WTC11 (cell line): ENCODE results near the gene ITGB4. TPM values are rescaled to one million over a fixed set of nuclear protein-coding genes. Genes with fewer than 3 reads are reported as not detected.

Experiments
- ATAC-seq: fragments of 200-7000 bp; cut with Tn5 transposase; 2 replicates; pipeline ENCODE4 v1.10.0; 2021; ENCODE audit warnings: mild to moderate bottlenecking, moderate library complexity
- CTCF ChIA-PET: fragments of 300-600 bp; sonication (Branson Sonifier 250); formaldehyde crosslinking; loops from one replicate; lab custom pipeline; 2021; ENCODE audit warnings: antibody characterized with exemption; lab: Charles Lee
- POLR2A ChIA-PET: fragments of 350-600 bp; sonication (Branson Sonifier 250); formaldehyde crosslinking; loops from one replicate; lab custom pipeline; 2021; ENCODE audit warnings: antibody characterized with exemption; lab: Charles Lee
- DNase-seq: peaks from one replicate; pipeline ENCODE4 v3.0.0; 2021; ENCODE audit warnings: low spot score
- H3K27ac Mint-ChIP-seq: 2 replicates; pipeline ENCODE4 v1.8.0; 2021; ENCODE audit warnings: mixed read lengths
- H3K27me3 Mint-ChIP-seq: 2 replicates; pipeline ENCODE4 v1.8.0; 2021; ENCODE audit warnings: low read depth, mild to moderate bottlenecking, moderate library complexity, mixed read lengths
- H3K36me3 Mint-ChIP-seq: 2 replicates; pipeline ENCODE4 v1.8.0; 2021; ENCODE audit warnings: mixed read lengths
- H3K4me1 Mint-ChIP-seq: 2 replicates; pipeline ENCODE4 v1.8.0; 2022; ENCODE audit warnings: mixed read lengths
- H3K4me3 Mint-ChIP-seq: 2 replicates; pipeline ENCODE4 v1.8.0; 2021; ENCODE audit warnings: mild to moderate bottlenecking, moderate library complexity, mixed read lengths
- H3K9me3 Mint-ChIP-seq: 2 replicates; pipeline ENCODE4 v1.8.0; 2021; ENCODE audit warnings: mixed read lengths
- AR ChIP-seq: fragments of 250-450 bp; sonication (Bioruptor Pico); IDR thresholded peaks from 2 replicates; pipeline ENCODE4 v1.9.0; 2021; ENCODE audit warnings: mild to moderate bottlenecking
- ATF1 ChIP-seq: sonication (generic); formaldehyde crosslinking; IDR thresholded peaks from 2 replicates; pipeline ENCODE4 v1.8.1; 2023; ENCODE audit warnings: mild to moderate bottlenecking, moderate library complexity, missing genetic modification reagents
- CBFB ChIP-seq: sonication (generic); formaldehyde crosslinking; IDR thresholded peaks from 2 replicates; pipeline ENCODE4 v1.8.1; 2022; ENCODE audit warnings: mild to moderate bottlenecking, low read depth, missing genetic modification reagents
- CREM ChIP-seq: sonication (generic); formaldehyde crosslinking; IDR thresholded peaks from 2 replicates; pipeline ENCODE4 v1.8.1; 2022; ENCODE audit warnings: mild to moderate bottlenecking, missing genetic modification reagents, moderate library complexity
- ELF4 ChIP-seq: sonication (generic); formaldehyde crosslinking; IDR thresholded peaks from 2 replicates; pipeline ENCODE4 v1.8.1; 2022; ENCODE audit warnings: low read depth, mild to moderate bottlenecking, moderate library complexity, missing genetic modification reagents
- FOXP1 ChIP-seq: sonication (generic); formaldehyde crosslinking; IDR thresholded peaks from 2 replicates; pipeline ENCODE4 v1.8.0; 2022; ENCODE audit warnings: missing genetic modification reagents, mild to moderate bottlenecking, moderate library complexity, borderline replicate concordance
- GABPB1 ChIP-seq: sonication (generic); formaldehyde crosslinking; IDR thresholded peaks from 2 replicates; pipeline ENCODE4 v1.8.1; 2023; ENCODE audit warnings: mild to moderate bottlenecking, missing genetic modification reagents
- KAT7 ChIP-seq: sonication (generic); formaldehyde crosslinking; IDR thresholded peaks from 2 replicates; pipeline ENCODE4 v1.8.1; 2023; ENCODE audit warnings: missing genetic modification reagents, mild to moderate bottlenecking, borderline replicate concordance
- MYBL2 ChIP-seq: sonication (generic); formaldehyde crosslinking; IDR thresholded peaks from 2 replicates; pipeline ENCODE4 v1.8.1; 2023; ENCODE audit warnings: mild to moderate bottlenecking, moderate library complexity, missing genetic modification reagents
- NR1H2 ChIP-seq: sonication (generic); formaldehyde crosslinking; IDR thresholded peaks from 2 replicates; pipeline ENCODE4 v1.9.0; 2021; ENCODE audit warnings: mild to moderate bottlenecking, moderate library complexity, missing genetic modification reagents
- NR3C1 ChIP-seq: sonication (generic); formaldehyde crosslinking; conservative IDR thresholded peaks from 2 replicates; pipeline ENCODE4 v1.8.1; 2023; ENCODE audit warnings: low read depth, mild to moderate bottlenecking, missing genetic modification reagents
- TCF7 ChIP-seq: sonication (generic); formaldehyde crosslinking; IDR thresholded peaks from 2 replicates; pipeline ENCODE4 v1.8.0; 2022; ENCODE audit warnings: mild to moderate bottlenecking, low read depth, missing genetic modification reagents, moderate library complexity
- ZBTB21 ChIP-seq: sonication (generic); formaldehyde crosslinking; IDR thresholded peaks from 2 replicates; pipeline ENCODE4 v1.8.1; 2023; ENCODE audit warnings: mild to moderate bottlenecking, missing genetic modification reagents, borderline replicate concordance
- ZNF121 ChIP-seq: sonication (generic); formaldehyde crosslinking; IDR thresholded peaks from 2 replicates; pipeline ENCODE4 v1.8.0; 2023; ENCODE audit warnings: missing genetic modification reagents
- ZNF219 ChIP-seq: sonication (generic); formaldehyde crosslinking; IDR thresholded peaks from 2 replicates; pipeline ENCODE4 v1.8.0; 2023; ENCODE audit warnings: missing genetic modification reagents, mild to moderate bottlenecking, borderline replicate concordance
- ZNF671 ChIP-seq: fragments of 250-450 bp; sonication (Bioruptor Pico); IDR thresholded peaks from 2 replicates; pipeline ENCODE4 v1.8.0; 2021; ENCODE audit warnings: mild to moderate bottlenecking
- total RNA-seq: library from RNA; stranded (reverse); gene quantifications from 3 replicates; pipeline ENCODE4 v1.2.3, GENCODE V29; 2021
- TF ChIP-seq, protein P1 (sequence below): sonication (generic); formaldehyde crosslinking; IDR thresholded peaks from 2 replicates; pipeline ENCODE4 v1.8.1; 2022; ENCODE audit warnings: mild to moderate bottlenecking, missing genetic modification reagents, moderate library complexity, borderline replicate concordance
- TF ChIP-seq, protein P2 (sequence below): sonication (generic); formaldehyde crosslinking; IDR thresholded peaks from 2 replicates; pipeline ENCODE4 v1.8.0; 2023; ENCODE audit warnings: missing genetic modification reagents
- TF ChIP-seq, protein P3 (sequence below): sonication (generic); formaldehyde crosslinking; IDR thresholded peaks from 2 replicates; pipeline ENCODE4 v1.8.0; 2022; ENCODE audit warnings: mild to moderate bottlenecking, missing genetic modification reagents
- TF ChIP-seq, protein P4 (sequence below): sonication (generic); formaldehyde crosslinking; IDR thresholded peaks from 2 replicates; pipeline ENCODE4 v1.8.1; 2023; ENCODE audit warnings: mild to moderate bottlenecking, missing genetic modification reagents
- TF ChIP-seq, protein P5 (sequence below): sonication (generic); formaldehyde crosslinking; IDR thresholded peaks from 2 replicates; pipeline ENCODE4 v1.8.0; 2022; ENCODE audit warnings: missing genetic modification reagents
- TF ChIP-seq, protein P6 (sequence below): sonication (generic); formaldehyde crosslinking; IDR thresholded peaks from 2 replicates; pipeline ENCODE4 v1.8.0; 2022; ENCODE audit warnings: mild to moderate bottlenecking, missing genetic modification reagents
- TF ChIP-seq, protein P7 (sequence below): sonication (generic); formaldehyde crosslinking; IDR thresholded peaks from 2 replicates; pipeline ENCODE4 v1.8.1; 2023; ENCODE audit warnings: mild to moderate bottlenecking, missing genetic modification reagents, moderate library complexity

The ITGB4 gene
- total RNA-seq, 1 experiment from 2014 or later, result 9.5 TPM

- TF ChIP-seq ATF1 (CRISPR knock-in tag), result no peak
- TF ChIP-seq MYBL2 (CRISPR knock-in tag), result no peak
- TF ChIP-seq KAT7 (CRISPR knock-in tag), result no peak
- TF ChIP-seq ELF4 (CRISPR knock-in tag), result no peak
- TF ChIP-seq, protein P1, sequence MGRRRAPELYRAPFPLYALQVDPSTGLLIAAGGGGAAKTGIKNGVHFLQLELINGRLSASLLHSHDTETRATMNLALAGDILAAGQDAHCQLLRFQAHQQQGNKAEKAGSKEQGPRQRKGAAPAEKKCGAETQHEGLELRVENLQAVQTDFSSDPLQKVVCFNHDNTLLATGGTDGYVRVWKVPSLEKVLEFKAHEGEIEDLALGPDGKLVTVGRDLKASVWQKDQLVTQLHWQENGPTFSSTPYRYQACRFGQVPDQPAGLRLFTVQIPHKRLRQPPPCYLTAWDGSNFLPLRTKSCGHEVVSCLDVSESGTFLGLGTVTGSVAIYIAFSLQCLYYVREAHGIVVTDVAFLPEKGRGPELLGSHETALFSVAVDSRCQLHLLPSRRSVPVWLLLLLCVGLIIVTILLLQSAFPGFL (CRISPR knock-in tag), result no peak
- no peak for TF ChIP-seq CREM
- TF ChIP-seq, protein P2, sequence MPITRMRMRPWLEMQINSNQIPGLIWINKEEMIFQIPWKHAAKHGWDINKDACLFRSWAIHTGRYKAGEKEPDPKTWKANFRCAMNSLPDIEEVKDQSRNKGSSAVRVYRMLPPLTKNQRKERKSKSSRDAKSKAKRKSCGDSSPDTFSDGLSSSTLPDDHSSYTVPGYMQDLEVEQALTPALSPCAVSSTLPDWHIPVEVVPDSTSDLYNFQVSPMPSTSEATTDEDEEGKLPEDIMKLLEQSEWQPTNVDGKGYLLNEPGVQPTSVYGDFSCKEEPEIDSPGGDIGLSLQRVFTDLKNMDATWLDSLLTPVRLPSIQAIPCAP (CRISPR knock-in tag), result no peak
- TF ChIP-seq ZNF121 (CRISPR knock-in tag), result no peak
- TF ChIP-seq CBFB (CRISPR knock-in tag), result no peak
- TF ChIP-seq, protein P3, sequence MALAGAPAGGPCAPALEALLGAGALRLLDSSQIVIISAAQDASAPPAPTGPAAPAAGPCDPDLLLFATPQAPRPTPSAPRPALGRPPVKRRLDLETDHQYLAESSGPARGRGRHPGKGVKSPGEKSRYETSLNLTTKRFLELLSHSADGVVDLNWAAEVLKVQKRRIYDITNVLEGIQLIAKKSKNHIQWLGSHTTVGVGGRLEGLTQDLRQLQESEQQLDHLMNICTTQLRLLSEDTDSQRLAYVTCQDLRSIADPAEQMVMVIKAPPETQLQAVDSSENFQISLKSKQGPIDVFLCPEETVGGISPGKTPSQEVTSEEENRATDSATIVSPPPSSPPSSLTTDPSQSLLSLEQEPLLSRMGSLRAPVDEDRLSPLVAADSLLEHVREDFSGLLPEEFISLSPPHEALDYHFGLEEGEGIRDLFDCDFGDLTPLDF (CRISPR knock-in tag), result no peak
- TF ChIP-seq, protein P4, sequence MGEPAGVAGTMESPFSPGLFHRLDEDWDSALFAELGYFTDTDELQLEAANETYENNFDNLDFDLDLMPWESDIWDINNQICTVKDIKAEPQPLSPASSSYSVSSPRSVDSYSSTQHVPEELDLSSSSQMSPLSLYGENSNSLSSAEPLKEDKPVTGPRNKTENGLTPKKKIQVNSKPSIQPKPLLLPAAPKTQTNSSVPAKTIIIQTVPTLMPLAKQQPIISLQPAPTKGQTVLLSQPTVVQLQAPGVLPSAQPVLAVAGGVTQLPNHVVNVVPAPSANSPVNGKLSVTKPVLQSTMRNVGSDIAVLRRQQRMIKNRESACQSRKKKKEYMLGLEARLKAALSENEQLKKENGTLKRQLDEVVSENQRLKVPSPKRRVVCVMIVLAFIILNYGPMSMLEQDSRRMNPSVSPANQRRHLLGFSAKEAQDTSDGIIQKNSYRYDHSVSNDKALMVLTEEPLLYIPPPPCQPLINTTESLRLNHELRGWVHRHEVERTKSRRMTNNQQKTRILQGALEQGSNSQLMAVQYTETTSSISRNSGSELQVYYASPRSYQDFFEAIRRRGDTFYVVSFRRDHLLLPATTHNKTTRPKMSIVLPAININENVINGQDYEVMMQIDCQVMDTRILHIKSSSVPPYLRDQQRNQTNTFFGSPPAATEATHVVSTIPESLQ, result no peak
- TF ChIP-seq, all 79 proteins: peak for 0
- no peak for ATAC-seq
- H3K9me3 Mint-ChIP-seq, result no peaks in the 10 kb centered on the region
- no peaks in the 10 kb centered on the region for H3K4me1 Mint-ChIP-seq
- no peak for DNase-seq
- POLR2A ChIA-PET, result no interaction called here
- H3K4me3 Mint-ChIP-seq, result no peak overlapping the region
- peaks cover 53% of the 10 kb centered on the region for H3K36me3 Mint-ChIP-seq
- CTCF ChIA-PET, result interaction anchor here (0.9 to 1.8 kb wide), 5 partner anchors 45 to 124 kb away, joined by 3 to 9 read pairs (median 4); partner anchors contain the start of gene SMIM5
- H3K27me3 Mint-ChIP-seq, result no peaks in the 10 kb centered on the region; the same call in 1 of the 2 replicates
- H3K27ac Mint-ChIP-seq, result no peak overlapping the region
Measured at GRCh38 chr17:75703191-75703590, 18.1 kb upstream of the ITGB4 start.

GRCh38 chr17:75703591-75703990, 17.7 kb upstream of the ITGB4 start:
- DNase-seq (no peak), ATAC-seq (no peak)
- Mint-ChIP-seq H3K9me3 (no peaks in the 10 kb centered on the region), H3K4me3 (no peak overlapping the region), H3K4me1 (no peaks in the 10 kb centered on the region), H3K27me3 (no peaks in the 10 kb centered on the region; the same call in 1 of the 2 replicates), H3K27ac (no peak overlapping the region), H3K36me3 (peaks cover 53% of the 10 kb centered on the region)
- POLR2A ChIA-PET, result no interaction called here
- CTCF ChIA-PET, result interaction anchor here (0.9 to 1.8 kb wide), 5 partner anchors 44 to 124 kb away, joined by 3 to 9 read pairs (median 4); partner anchors contain the start of gene SMIM5
- TF ChIP-seq ZNF671 (no peak), ZNF219 (no peak), GABPB1 (CRISPR knock-in tag) (no peak), ZBTB21 (CRISPR knock-in tag) (no peak), NR1H2 (CRISPR knock-in tag) (no peak), NR3C1 (CRISPR knock-in tag) (no peak), AR (no peak), FOXP1 (no peak), TCF7 (CRISPR knock-in tag) (no peak)
- TF ChIP-seq, protein P5, sequence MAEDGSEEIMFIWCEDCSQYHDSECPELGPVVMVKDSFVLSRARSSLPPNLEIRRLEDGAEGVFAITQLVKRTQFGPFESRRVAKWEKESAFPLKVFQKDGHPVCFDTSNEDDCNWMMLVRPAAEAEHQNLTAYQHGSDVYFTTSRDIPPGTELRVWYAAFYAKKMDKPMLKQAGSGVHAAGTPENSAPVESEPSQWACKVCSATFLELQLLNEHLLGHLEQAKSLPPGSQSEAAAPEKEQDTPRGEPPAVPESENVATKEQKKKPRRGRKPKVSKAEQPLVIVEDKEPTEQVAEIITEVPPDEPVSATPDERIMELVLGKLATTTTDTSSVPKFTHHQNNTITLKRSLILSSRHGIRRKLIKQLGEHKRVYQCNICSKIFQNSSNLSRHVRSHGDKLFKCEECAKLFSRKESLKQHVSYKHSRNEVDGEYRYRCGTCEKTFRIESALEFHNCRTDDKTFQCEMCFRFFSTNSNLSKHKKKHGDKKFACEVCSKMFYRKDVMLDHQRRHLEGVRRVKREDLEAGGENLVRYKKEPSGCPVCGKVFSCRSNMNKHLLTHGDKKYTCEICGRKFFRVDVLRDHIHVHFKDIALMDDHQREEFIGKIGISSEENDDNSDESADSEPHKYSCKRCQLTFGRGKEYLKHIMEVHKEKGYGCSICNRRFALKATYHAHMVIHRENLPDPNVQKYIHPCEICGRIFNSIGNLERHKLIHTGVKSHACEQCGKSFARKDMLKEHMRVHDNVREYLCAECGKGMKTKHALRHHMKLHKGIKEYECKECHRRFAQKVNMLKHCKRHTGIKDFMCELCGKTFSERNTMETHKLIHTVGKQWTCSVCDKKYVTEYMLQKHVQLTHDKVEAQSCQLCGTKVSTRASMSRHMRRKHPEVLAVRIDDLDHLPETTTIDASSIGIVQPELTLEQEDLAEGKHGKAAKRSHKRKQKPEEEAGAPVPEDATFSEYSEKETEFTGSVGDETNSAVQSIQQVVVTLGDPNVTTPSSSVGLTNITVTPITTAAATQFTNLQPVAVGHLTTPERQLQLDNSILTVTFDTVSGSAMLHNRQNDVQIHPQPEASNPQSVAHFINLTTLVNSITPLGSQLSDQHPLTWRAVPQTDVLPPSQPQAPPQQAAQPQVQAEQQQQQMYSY, result no peak
- TF ChIP-seq, protein P6, sequence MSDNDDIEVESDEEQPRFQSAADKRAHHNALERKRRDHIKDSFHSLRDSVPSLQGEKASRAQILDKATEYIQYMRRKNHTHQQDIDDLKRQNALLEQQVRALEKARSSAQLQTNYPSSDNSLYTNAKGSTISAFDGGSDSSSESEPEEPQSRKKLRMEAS (CRISPR knock-in tag), result no peak
- TF ChIP-seq, protein P7, sequence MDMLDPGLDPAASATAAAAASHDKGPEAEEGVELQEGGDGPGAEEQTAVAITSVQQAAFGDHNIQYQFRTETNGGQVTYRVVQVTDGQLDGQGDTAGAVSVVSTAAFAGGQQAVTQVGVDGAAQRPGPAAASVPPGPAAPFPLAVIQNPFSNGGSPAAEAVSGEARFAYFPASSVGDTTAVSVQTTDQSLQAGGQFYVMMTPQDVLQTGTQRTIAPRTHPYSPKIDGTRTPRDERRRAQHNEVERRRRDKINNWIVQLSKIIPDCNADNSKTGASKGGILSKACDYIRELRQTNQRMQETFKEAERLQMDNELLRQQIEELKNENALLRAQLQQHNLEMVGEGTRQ, result no peak
